Measurements from ENCODE around the gene GOLGA5.

GRCh38 chr14:92794547-92794941 lies 439 bp downstream of the GOLGA5 start:
- TF ChIP-seq CTCF (IDR thresholded peaks at IDR 0.05; ENCODE audit: poor library complexity): no peak
- no peak for TF ChIP-seq EZH2 (IDR thresholded peaks at IDR 0.05; ENCODE audit: borderline replicate concordance)
- no peak for TF ChIP-seq EZH2phosphoT487 (IDR thresholded peaks at IDR 0.05; ENCODE audit: low read depth, severe bottlenecking, unreplicated experiment)
